Measurements from ENCODE around the gene SH2B3.

Gene SH2B3

DNA sequence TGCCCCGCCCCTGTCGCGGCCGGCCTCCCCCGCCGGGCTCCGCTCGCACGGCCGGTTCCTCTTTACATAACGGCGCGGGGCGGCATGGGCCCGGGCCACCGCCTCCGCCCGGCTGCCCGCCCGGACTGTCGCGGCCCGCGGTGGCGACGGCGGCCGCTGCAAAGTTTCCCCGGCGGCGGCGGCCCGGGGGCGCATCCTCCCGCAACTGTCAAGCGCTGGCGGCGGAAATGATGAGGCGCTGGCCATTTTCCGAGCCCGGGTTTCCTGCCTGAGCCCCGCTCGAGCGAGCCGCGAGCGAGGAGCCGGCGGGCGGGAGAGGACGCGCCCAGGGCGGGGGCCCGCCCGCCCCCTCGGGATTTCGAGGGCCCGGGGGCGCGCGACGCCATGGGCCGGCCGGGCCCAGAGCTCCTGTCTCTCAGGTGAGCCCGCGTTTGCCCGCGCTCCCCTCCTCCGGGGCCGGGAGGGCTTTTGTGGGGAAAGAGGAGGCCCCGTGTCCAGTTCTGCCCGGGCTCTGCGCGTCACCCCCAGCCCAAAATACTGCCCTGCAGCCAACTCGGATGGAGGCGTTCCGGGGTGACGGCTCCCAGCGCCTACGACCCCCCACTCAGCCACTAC is at the start of gene SH2B3:
TSS of gene SH2B3 (plus strand) at position 65 of the 615 bp plus-strand sequence. CDS start 12,223 bp downstream, outside the sequence.
- TF ChIP-seq, protein P1, sequence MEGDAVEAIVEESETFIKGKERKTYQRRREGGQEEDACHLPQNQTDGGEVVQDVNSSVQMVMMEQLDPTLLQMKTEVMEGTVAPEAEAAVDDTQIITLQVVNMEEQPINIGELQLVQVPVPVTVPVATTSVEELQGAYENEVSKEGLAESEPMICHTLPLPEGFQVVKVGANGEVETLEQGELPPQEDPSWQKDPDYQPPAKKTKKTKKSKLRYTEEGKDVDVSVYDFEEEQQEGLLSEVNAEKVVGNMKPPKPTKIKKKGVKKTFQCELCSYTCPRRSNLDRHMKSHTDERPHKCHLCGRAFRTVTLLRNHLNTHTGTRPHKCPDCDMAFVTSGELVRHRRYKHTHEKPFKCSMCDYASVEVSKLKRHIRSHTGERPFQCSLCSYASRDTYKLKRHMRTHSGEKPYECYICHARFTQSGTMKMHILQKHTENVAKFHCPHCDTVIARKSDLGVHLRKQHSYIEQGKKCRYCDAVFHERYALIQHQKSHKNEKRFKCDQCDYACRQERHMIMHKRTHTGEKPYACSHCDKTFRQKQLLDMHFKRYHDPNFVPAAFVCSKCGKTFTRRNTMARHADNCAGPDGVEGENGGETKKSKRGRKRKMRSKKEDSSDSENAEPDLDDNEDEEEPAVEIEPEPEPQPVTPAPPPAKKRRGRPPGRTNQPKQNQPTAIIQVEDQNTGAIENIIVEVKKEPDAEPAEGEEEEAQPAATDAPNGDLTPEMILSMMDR (IDR thresholded peaks at IDR 0.05; ENCODE audit: control insufficient read depth, insufficient read depth, low read depth, low read length, missing control alignments) = no peak
- no peak for DNase-seq (ENCODE audit: low read depth)
- peak within 1 kb of the TSS; percentile 66 for H3K4me3 ChIP-seq (ENCODE audit: control insufficient read depth, low read depth, low read length)

DNA sequence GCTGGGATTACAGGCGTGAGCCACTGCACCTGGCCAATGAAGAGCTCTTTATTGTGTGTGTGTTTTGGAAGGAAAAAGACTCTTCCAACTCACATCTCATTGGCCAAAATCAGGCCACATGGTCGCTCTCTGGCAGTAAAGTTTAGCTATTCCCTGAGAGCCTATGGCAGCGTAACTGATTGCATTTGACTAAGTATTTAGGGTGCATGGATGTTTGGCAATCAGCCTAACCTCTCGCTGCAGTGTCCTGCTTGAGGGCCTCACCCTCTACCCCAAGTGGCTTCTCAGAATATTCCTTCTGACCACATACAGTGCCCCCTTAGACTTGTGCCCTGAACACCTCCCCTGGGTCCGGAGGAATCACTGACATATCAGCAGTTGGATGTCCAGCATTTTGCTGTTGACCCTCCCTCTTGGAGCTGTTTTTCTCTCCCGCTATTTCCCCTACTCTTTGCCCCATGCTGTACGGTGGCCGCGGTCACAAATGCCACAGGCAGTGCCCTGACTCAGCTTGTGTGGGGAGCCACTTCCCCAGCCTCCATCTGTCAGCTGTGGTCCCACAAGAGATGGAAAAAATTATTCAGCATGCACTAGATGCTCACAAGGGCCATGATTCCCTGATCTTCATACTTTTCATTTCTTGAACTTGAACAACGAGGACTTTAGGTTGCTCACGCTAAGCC is 46.4 kb upstream of the SH2B3 start:
- TF ChIP-seq, protein P1 (IDR thresholded peaks at IDR 0.05; ENCODE audit: control insufficient read depth, insufficient read depth, low read depth, low read length, missing control alignments) = no peak
- DNase-seq (ENCODE audit: low read depth) = no peak
- H3K4me3 ChIP-seq (ENCODE audit: control insufficient read depth, low read depth, low read length) = no peak overlapping the region

GRCh38 chr12:111359914-111360276 is 45.8 kb upstream of the SH2B3 start:
- no peak for DNase-seq (ENCODE audit: low read depth)
- TF ChIP-seq, protein P1 (IDR thresholded peaks at IDR 0.05; ENCODE audit: control insufficient read depth, insufficient read depth, low read depth, low read length, missing control alignments) = no peak
- no peak overlapping the region for H3K4me3 ChIP-seq (ENCODE audit: control insufficient read depth, low read depth, low read length)

- DNase-seq (ENCODE audit: low read depth) = no peak
- TF ChIP-seq, protein P1 (IDR thresholded peaks at IDR 0.05; ENCODE audit: control insufficient read depth, insufficient read depth, low read depth, low read length, missing control alignments) = no peak
- H3K4me3 ChIP-seq (ENCODE audit: control insufficient read depth, low read depth, low read length) = no peak overlapping the region
These were observed 45.3 kb upstream of the SH2B3 start for GRCh38 chr12:111360325-111360930.

DNA sequence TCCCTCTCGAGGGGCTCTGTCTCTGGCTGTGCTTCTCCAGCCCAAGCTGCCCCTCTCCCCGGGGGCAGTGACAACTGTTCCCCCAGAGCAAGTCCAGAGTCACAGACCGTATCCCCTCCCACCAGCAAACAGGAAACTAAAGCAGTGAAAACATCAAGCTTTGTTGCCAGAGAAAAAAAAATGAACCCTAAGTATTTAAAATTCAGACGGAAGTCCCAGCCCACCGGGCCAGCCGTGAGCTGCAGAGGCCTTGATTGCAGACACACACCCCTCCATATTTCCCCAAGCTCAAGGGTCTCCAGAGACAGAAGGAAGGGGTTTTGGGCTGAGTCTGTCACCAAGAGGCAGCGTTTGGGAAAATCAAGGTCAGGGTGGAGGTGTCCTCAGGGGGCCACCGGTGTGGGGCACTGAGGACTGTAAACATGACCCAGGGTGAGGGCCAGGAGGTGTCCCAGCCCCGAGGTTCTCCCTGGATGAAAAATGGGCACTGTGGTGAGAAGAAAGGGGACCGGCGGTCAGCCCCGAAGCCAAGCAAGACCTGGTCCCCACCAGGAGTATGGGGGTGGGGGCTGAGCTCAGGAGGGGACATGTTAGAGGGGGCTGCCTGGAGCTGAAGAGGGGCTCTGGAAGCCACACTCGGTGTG is 44.5 kb upstream of the SH2B3 start:
- no peak for DNase-seq (ENCODE audit: low read depth)
- TF ChIP-seq, protein P1 (IDR thresholded peaks at IDR 0.05; ENCODE audit: control insufficient read depth, insufficient read depth, low read depth, low read length, missing control alignments) = no peak
- no peak overlapping the region for H3K4me3 ChIP-seq (ENCODE audit: control insufficient read depth, low read depth, low read length)

GRCh38 chr12:111361717-111362576 is 43.8 kb upstream of the SH2B3 start:
- no peak for DNase-seq (ENCODE audit: low read depth)
- no peak overlapping the region for H3K4me3 ChIP-seq (ENCODE audit: control insufficient read depth, low read depth, low read length)
- TF ChIP-seq, protein P1 (IDR thresholded peaks at IDR 0.05; ENCODE audit: control insufficient read depth, insufficient read depth, low read depth, low read length, missing control alignments) = no peak

Data from AG09309 (cell line).